HCT116 (cell line): ENCODE results near the gene C1orf116. TPM values are rescaled to one million over a fixed set of nuclear protein-coding genes. Genes with fewer than 3 reads are reported as not detected.
"Not testable (repeated sequence)": the region's sequence is repeated elsewhere in the genome, so short reads cannot be mapped to it uniquely, and the experiment has no call there.

Experiments
- ATAC-seq: fragments of 200-7000 bp; cut with Tn5 transposase; 2 replicates; pipeline ENCODE4 v1.9.1; 2020; ENCODE audit warnings: mild to moderate bottlenecking, moderate library complexity
- BruUV-seq: library from RNA; stranded (reverse); fragments of 400-500 nt; replicated peaks from 2 replicates; lab custom pipeline; 2021; lab: Mats Ljungman, UMichigan
- CTCF ChIA-PET: fragments of 300-600 bp; sonication (Branson Sonifier 250); formaldehyde crosslinking; loops from one replicate; lab custom pipeline; 2021; ENCODE audit warnings: antibody characterized with exemption; lab: Charles Lee
- POLR2A ChIA-PET: fragments of 300-600, 350-600 bp; sonication (Branson Sonifier 250); formaldehyde crosslinking; loops from one replicate; lab custom pipeline; 2021; ENCODE audit warnings: antibody characterized with exemption; lab: Charles Lee
- RAD21 ChIA-PET, 2 experiments: fragments of 300-600 bp; sonication (Branson Sonifier 250); formaldehyde crosslinking; loops; one replicate each; lab custom pipeline; 2023; ENCODE audit warnings: low total read pairs in 2 of 2; ENCODE audit not compliant: uncharacterized antibody in 2 of 2, unreplicated experiment in 2 of 2, low non-redundant PET in 1 of 2; lab: Charles Lee
- DNase-seq: peaks from one replicate; pipeline ENCODE4 v3.0.0-alpha.2; 2010; ENCODE audit warnings: low read depth, low spot score
- H2AFZ ChIP-seq: fragments of 200-600 bp; shearing (Covaris generic), sonication (generic); 2 replicates; pipeline ENCODE4 v1.6.1; 2017; ENCODE audit warnings: low read depth, mixed run types, mixed read lengths, antibody characterized with exemption, low read length; ENCODE audit not compliant: poor library complexity, severe bottlenecking
- H3K27ac ChIP-seq: 2 replicates; pipeline ENCODE4 v1.5.1; 2012; ENCODE audit warnings: low read depth, low read length
- H3K27me3 ChIP-seq: fragments of 200-600 bp; sonication (generic); 2 replicates; pipeline ENCODE4 v1.6.1; 2016; ENCODE audit warnings: mixed run types, low read length, mixed read lengths; ENCODE audit not compliant: insufficient read depth
- H3K36me3 ChIP-seq, 2 experiments: fragments of 200-500 bp in 1 of 2; fragments of 200-600 bp in 1 of 2; sonication (Bioruptor generic) in 1 of 2; sonication (generic) in 1 of 2; 2 replicates each; pipeline versions ENCODE4 v1.5.1 to v1.6.1; 2014 to 2016; ENCODE audit warnings: low read length in 2 of 2, inconsistent platforms in 1 of 2, mixed read lengths in 1 of 2, mixed run types in 1 of 2; ENCODE audit not compliant: insufficient read depth in 2 of 2, control insufficient read depth in 1 of 2
- H3K4me1 ChIP-seq, 2 experiments: fragments of 200-600 bp in 1 of 2; sonication (generic) in 1 of 2; 2 replicates each; pipeline versions ENCODE4 v1.5.1 to v1.6.1; 2012 to 2017; ENCODE audit warnings: low read length in 2 of 2, inconsistent platforms in 1 of 2, mild to moderate bottlenecking in 1 of 2, mixed read lengths in 1 of 2, mixed run types in 1 of 2, moderate library complexity in 1 of 2; ENCODE audit not compliant: insufficient read depth in 2 of 2, control insufficient read depth in 1 of 2
- H3K4me2 ChIP-seq: fragments of 200-600 bp; sonication (generic); 2 replicates; pipeline ENCODE4 v1.6.1; 2017; ENCODE audit warnings: mixed run types, low read length, mixed read lengths
- H3K4me3 ChIP-seq, 2 experiments: fragments of 200-600 bp in 1 of 2; sonication (generic) in 1 of 2; replicated peaks in 1 of 2; 2 replicates each; pipeline ENCODE4 v1.5.1; 2011 to 2016; ENCODE audit warnings: low read length in 2 of 2, control low read depth in 1 of 2, low read depth in 1 of 2, mild to moderate bottlenecking in 1 of 2, mixed read lengths in 1 of 2, mixed run types in 1 of 2
- H3K79me2 ChIP-seq: fragments of 200-600 bp; sonication (generic); 2 replicates; pipeline ENCODE4 v1.6.1; 2017; ENCODE audit warnings: mild to moderate bottlenecking, mixed run types, low read length, moderate library complexity, mixed read lengths; ENCODE audit not compliant: insufficient read depth
- H3K9ac ChIP-seq: fragments of 200-600 bp; sonication (generic); 2 replicates; pipeline ENCODE4 v1.6.1; 2016; ENCODE audit warnings: low read length, mixed read lengths
- H3K9me2 ChIP-seq: fragments of 200-600 bp; sonication (generic), shearing (Covaris generic); 2 replicates; pipeline ENCODE4 v1.6.1; 2017; ENCODE audit warnings: mixed run types, mild to moderate bottlenecking, moderate library complexity; ENCODE audit not compliant: insufficient read depth
- H3K9me3 ChIP-seq, 2 experiments: fragments of 200-500 bp in 1 of 2; fragments of 200-600 bp in 1 of 2; sonication (Bioruptor generic) in 1 of 2; sonication (generic) in 1 of 2; 2 replicates each; pipeline ENCODE4 v1.6.1; 2014 to 2017; ENCODE audit warnings: low read length in 2 of 2, mixed read lengths in 2 of 2, inconsistent platforms in 1 of 2, low read depth in 1 of 2, mild to moderate bottlenecking in 1 of 2, mixed run types in 1 of 2, moderate library complexity in 1 of 2; ENCODE audit not compliant: control insufficient read depth in 1 of 2, insufficient read depth in 1 of 2
- H4K20me1 ChIP-seq: fragments of 200-600 bp; sonication (generic), shearing (Covaris generic); 2 replicates; pipeline ENCODE4 v1.6.1; 2017; ENCODE audit warnings: mixed run types, mild to moderate bottlenecking, moderate library complexity; ENCODE audit not compliant: insufficient read depth
- CEBPB ChIP-seq: IDR thresholded peaks from 2 replicates; pipeline ENCODE4 v1.6.1; 2012; ENCODE audit warnings: low read depth
- EGR1 ChIP-seq: IDR thresholded peaks from 2 replicates; pipeline ENCODE4 v1.6.1; 2012; ENCODE audit warnings: low read depth
- ELF1 ChIP-seq: IDR thresholded peaks from 2 replicates; pipeline ENCODE4 v1.6.1; 2012; ENCODE audit warnings: low read depth, borderline replicate concordance
- EZH2phosphoT487 ChIP-seq: fragments of 200-600 bp; IDR thresholded peaks from 2 replicates; pipeline ENCODE4 v1.6.1; 2018; ENCODE audit warnings: antibody characterized with exemption, borderline replicate concordance
- JUND ChIP-seq: IDR thresholded peaks from 2 replicates; pipeline ENCODE4 v1.6.1; 2012
- POLR2A ChIP-seq: IDR thresholded peaks from 2 replicates; pipeline ENCODE4 v1.7.0; 2011; ENCODE audit warnings: borderline replicate concordance; ENCODE audit not compliant: insufficient read depth, insufficient read length; ENCODE audit errors: extremely low read depth
- RAD21 ChIP-seq: IDR thresholded peaks from 2 replicates; pipeline ENCODE4 v1.6.1; 2012; ENCODE audit warnings: low read depth, mild to moderate bottlenecking
- REST ChIP-seq: IDR thresholded peaks from 2 replicates; pipeline ENCODE4 v1.6.1; 2012; ENCODE audit warnings: low read depth
- SP1 ChIP-seq: IDR thresholded peaks from 2 replicates; pipeline ENCODE4 v1.6.1; 2012; ENCODE audit warnings: low read depth
- SRF ChIP-seq: IDR thresholded peaks from 2 replicates; pipeline ENCODE4 v1.6.1; 2012; ENCODE audit warnings: low read depth
- YY1 ChIP-seq: IDR thresholded peaks from 2 replicates; pipeline ENCODE4 v1.6.1; 2011; ENCODE audit warnings: low read length, low read depth, moderate library complexity, mild to moderate bottlenecking; ENCODE audit not compliant: insufficient replicate concordance; ENCODE audit errors: extremely low read depth
- ZBTB33 ChIP-seq: IDR thresholded peaks from 2 replicates; pipeline ENCODE4 v1.6.1; 2011; ENCODE audit warnings: mild to moderate bottlenecking, low read length, moderate library complexity; ENCODE audit not compliant: insufficient replicate concordance; ENCODE audit errors: extremely low read depth
- intact Hi-C: fragments of 100-400 bp; cut with micrococcal nuclease; formaldehyde crosslinking; loops from 2 replicates; pipeline ENCODE4 v1.10.0; 2022
- total RNA-seq: library from RNA; stranded (reverse); gene quantifications from one replicate; pipeline ENCODE4 v1.2.1, GENCODE V29; 2021; ENCODE audit not compliant: unreplicated experiment
- TF ChIP-seq, protein P1 (sequence below): IDR thresholded peaks from 2 replicates; pipeline ENCODE4 v1.6.1; 2012

C1orf116 gene
- total RNA-seq, 1 experiment from 2014 or later, result 3.6 TPM

DNA sequence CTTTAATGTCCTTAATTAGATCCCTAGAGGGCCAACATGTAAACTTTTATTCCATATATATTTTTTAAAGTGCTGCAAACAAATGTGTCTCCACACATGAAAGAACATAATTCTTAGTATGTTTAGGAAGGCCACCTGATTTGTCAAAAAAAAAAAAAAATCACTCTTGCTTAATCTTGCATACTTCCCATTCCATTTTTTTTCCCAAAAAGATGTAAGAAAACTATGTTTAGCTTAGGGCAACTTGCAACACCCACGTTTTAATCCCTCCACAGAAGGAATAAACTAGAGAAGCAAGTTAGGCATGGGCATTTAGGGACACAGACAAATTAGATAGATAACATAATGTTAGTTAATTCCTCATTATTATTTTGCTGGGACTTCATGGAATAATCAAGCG, 12.9 kb upstream of the C1orf116 start (continued):
- no peak for TF ChIP-seq POLR2A
- no peak for TF ChIP-seq JUND

- H3K9me2 ChIP-seq, H3K9ac ChIP-seq, H4K20me1 ChIP-seq, BruUV-seq, H3K36me3 ChIP-seq, ATAC-seq, H3K9me3 ChIP-seq, H3K4me2 ChIP-seq, H3K27ac ChIP-seq, H2AFZ ChIP-seq, RAD21 ChIA-PET, H3K4me3 ChIP-seq, intact Hi-C loops, H3K27me3 ChIP-seq, CTCF ChIA-PET, DNase-seq: not testable (repeated sequence)
- H3K4me1 ChIP-seq, result peaks cover 0 to 14% of the 10 kb centered on the region in 2 experiments; a peak in 2 of 4 replicates
- peaks cover 29% of the 10 kb centered on the region for H3K79me2 ChIP-seq
- POLR2A ChIA-PET, result interaction anchor here (1.3 kb wide), 1 partner anchor 9 kb away, joined by 4 read pairs; the partner anchor contains the start of gene C1orf116
These were observed 8.8 kb upstream of the C1orf116 start for GRCh38 chr1:207041397-207041796.

- POLR2A ChIA-PET, result no interaction called here
- H3K4me1 ChIP-seq, result peaks cover 0 to 19% of the 10 kb centered on the region in 2 experiments; a peak in 2 of 4 replicates
- H3K9me2 ChIP-seq, result no peaks in the 10 kb centered on the region
- ATAC-seq, result peak; percentile 48; the same call in 1 of the 2 replicates
- no peak for DNase-seq
- peak overlapping the region; percentile 33 for H3K4me2 ChIP-seq
- TF ChIP-seq SP1 (no peak), REST (no peak), EZH2phosphoT487 (no peak), SRF (no peak), CEBPB (no peak), YY1 (no peak), JUND (no peak), EGR1 (no peak), POLR2A (no peak), RAD21 (no peak), ELF1 (no peak), ZBTB33 (no peak)
- TF ChIP-seq, protein P1, sequence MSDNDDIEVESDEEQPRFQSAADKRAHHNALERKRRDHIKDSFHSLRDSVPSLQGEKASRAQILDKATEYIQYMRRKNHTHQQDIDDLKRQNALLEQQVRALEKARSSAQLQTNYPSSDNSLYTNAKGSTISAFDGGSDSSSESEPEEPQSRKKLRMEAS, result no peak
- RAD21 ChIA-PET, result no interaction called here
- no peaks in the 10 kb centered on the region for H3K9me3 ChIP-seq
- no peak overlapping the region for H2AFZ ChIP-seq
- intact Hi-C loops, result no loop called here
- no peaks in the 10 kb centered on the region for H3K36me3 ChIP-seq
- CTCF ChIA-PET, result interaction anchor here (1.0 to 1.4 kb wide), 2 partner anchors 10 to 357 kb away, joined by 3 to 8 read pairs; no protein-coding TSS in a partner anchor
- no peaks in the 10 kb centered on the region for H4K20me1 ChIP-seq
- H3K4me3 ChIP-seq, result no peak overlapping the region
- H3K27ac ChIP-seq, result no peak overlapping the region
- 0 out of 2 replicates have a peak overlapping the region, but pooled peaks have one; percentile 9 for H3K9ac ChIP-seq
- no TSS peak for BruUV-seq
- H3K79me2 ChIP-seq, result peaks cover 17% of the 10 kb centered on the region
- H3K27me3 ChIP-seq, result no peaks in the 10 kb centered on the region
These were observed 7.6 kb upstream of the C1orf116 start for GRCh38 chr1:207040181-207040533.
